Right renal cortex interstitium (tissue), 3 donors: ENCODE results near the gene CCDC182. TPM values are rescaled to one million over a fixed set of nuclear protein-coding genes. Genes with fewer than 3 reads are reported as not detected.

ENCODE experiments used
- DNase-seq, 3 donors: peaks; one replicate each; pipeline ENCODE4 v3.0.0-alpha.2; 2013; ENCODE audit warnings: low read depth in 3 of 3, low spot score in 2 of 3
- polyA plus RNA-seq, 3 donors: library from polyadenylated mRNA; unstranded; fragments of 120-200 nt; gene quantifications; one replicate each; pipeline ENCODE4 v1.2.1, GENCODE V29; 2013; ENCODE audit not compliant: insufficient read length in 3 of 3

The CCDC182 gene
- polyA plus RNA-seq, 3 donors = not detected

DNA sequence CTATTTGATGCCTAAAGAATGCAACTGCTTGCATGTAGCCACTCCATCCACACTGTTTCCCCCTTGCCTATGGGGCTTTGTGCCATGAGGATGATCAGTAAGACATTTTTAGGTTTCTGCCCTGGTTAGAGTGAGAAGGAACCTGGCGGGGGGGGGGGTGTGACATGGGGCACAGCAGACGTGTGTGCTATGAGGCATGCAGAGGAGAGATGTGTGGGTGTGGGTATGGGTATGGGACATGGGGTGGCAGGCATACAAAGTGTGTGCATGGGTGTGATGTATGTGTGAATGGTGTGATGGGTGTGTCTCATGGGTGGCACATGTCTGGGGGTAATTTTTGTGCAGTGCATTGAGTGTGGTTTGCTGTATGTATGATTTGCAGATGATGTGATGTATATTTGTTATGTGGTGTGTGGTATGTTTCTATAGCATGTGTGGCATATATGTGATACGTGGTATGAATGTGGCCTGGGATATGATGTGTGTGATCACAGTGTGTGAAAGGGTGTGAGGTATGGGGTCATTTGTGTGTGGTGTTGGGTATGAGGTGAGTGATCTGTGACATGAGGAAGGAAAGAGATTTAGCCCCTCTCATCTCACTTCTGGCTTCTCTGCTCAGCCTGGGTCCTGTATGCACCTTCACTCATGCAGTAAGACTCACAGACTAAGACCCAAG lies 14.9 kb downstream of the CCDC182 start:
- DNase-seq = no peak

GRCh38 chr17:57727630-57728175 lies 17.4 kb downstream of the CCDC182 start:
- no peak for DNase-seq

DNA sequence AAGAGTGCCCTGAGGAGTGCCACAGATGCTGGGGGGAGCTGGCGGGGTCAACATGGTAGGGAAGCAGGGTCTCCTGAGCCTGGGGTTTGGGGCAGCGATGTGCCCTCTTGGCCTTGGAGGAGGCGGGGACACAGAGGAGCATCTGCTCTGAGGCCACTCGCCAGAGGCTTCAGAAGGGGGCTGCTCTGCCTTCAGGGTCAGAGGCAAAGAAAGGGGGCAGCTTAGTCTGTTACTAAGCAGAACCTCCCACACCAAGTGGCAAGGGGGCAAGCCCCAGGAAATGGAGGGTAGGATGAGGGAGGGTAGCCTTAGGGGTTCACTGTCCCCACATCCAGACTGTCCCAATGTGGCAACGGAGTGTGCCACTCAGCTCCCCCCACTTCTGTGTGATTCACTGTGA lies 18.3 kb downstream of the CCDC182 start:
- no peak for DNase-seq

- no peak for DNase-seq
These were observed 18.8 kb downstream of the CCDC182 start for GRCh38 chr17:57726213-57726790.

DNA sequence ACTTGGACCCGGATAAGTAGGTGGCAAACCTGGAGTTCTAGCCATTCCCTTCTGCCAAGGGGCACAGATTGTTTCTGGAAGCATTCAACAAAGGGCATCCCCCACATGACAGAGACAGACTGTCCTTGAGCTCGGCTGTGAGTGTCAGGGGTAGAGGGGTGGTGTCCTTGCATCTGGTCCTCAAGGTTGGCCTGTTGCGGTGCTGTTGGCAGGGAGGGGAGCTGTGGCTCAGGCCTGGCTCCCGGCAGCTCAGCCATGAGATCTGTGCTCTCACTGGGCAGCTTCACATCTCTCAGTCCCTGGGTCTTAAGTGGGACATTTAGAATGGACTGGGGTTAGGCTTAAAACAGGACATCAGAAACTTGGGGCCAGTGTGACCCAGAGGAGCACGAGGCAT lies 20.4 kb downstream of the CCDC182 start:
- DNase-seq = no peak

DNA sequence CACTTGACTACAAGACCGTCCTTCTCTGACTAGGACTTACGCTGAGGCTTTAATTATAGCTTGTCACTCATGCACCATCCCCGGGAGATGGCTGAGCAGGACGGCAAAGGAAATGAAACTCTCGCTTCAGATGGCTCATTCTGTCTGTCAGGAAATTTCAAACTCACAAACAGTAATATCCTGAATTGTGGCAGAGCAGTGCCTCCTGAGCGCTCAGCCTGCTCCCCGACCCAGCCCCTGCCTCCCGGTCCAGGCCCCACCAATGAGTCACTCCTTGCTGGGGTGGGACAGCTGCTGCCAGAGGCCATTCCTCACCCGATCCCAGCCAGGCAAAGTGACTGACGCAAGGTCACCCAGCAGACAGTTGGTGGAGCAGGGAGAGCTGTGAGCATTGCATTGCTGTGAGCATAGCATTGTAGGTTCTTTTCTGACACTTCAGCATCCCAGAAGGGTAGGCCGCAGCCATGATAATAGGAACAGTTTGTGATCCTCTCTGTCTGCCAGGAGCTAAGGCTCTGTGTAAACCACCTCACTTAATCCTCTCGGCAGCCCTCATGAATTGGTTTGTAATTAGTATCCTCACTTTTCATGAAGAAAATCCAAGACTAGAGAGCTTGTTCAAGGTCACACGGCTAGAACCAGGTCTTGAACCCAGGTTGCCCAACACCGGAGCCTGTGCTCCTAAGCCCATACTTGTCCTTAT lies 20.9 kb downstream of the CCDC182 start:
- no peak for DNase-seq

GRCh38 chr17:57723427-57724025 lies 21.6 kb downstream of the CCDC182 start:
- DNase-seq = no peak

- no peak for DNase-seq
These were observed 22.4 kb downstream of the CCDC182 start for GRCh38 chr17:57722704-57723043.

DNA sequence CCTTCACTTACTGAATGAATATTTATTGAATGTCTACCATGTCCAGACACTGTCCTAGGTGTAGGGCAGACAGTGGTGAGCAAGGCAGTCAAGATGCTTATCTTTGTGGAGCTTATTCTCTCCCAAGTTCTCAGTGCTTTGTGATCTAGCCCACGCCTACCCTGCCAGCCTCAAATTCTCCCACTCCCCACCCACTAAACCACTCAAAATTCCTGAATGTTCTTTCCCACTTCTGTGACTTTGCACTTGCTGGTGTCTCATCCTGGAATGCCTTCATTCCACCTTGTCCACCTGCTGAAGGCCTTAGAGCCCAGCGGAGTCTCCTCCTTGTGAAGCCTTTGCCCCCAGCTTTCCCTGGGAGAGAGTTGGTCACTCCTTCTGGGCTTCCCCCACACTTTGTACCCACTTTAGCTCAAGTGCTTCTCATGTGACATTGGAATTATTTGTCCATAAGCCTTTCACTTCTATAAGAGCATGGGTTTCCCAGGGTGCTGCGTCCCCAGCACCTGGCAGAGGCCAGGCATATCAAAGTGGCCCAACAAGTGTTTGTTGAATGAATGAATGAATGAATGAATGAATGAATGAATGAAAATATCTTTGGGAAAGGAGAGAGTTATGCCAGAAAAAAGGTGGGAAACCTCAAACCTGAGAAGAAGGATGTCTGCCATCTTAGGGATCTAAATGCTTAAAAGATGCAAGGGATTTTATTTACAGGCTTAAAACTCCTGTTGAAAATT lies 23.0 kb downstream of the CCDC182 start:
- DNase-seq = no peak

GRCh38 chr17:57720386-57721035 lies 24.6 kb downstream of the CCDC182 start:
- no peak for DNase-seq

GRCh38 chr17:57718878-57719277 lies 26.2 kb downstream of the CCDC182 start:
- no peak for DNase-seq

- DNase-seq = no peak
These were observed 29.1 kb downstream of the CCDC182 start for GRCh38 chr17:57715981-57716380.

DNA sequence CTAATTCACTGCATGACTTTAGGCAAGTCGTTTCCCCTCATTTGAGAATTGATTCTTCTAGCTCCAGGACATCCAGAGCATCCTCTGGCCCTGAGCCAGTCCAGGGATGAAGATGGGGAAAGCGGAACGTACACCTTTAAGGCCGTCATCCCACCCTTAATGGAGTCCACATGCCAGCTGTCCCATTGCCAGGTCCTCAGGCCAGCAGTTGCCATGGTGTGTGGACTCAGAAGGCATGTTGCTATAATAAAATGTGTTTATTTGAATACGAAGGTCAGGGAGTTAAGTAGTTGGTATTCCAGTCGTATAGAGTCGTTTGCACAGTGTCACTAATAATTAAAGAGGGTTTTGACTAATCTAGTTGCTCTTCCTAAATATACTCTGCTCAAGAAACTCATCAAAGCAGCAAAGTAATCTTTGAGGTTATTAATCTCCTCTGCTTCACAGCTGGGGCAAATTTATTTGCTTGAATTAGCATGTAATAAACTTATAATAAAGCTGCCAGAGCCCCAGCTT lies 30.4 kb downstream of the CCDC182 start:
- no peak for DNase-seq

DNA sequence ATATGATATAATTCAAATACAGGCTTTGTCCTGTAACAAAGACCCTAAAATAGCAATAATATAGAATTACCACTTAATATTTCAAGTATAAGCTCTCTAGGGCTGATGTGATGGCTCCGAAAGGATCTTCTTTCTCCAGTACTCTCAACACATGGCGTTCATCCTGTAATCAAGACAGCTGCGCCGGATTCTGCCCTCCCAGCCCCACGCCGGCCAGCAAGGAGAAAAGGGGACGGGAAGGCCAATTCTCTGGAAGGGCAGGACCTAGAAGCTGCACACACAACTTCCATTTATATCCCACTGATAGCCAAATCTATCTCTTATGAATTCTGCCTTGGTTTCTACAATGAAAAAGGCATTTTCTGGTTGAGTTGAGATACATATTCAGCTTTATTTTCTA lies 32.0 kb downstream of the CCDC182 start:
- no peak for DNase-seq

GRCh38 chr17:57708410-57708809 lies 36.7 kb downstream of the CCDC182 start:
- no peak for DNase-seq

DNA sequence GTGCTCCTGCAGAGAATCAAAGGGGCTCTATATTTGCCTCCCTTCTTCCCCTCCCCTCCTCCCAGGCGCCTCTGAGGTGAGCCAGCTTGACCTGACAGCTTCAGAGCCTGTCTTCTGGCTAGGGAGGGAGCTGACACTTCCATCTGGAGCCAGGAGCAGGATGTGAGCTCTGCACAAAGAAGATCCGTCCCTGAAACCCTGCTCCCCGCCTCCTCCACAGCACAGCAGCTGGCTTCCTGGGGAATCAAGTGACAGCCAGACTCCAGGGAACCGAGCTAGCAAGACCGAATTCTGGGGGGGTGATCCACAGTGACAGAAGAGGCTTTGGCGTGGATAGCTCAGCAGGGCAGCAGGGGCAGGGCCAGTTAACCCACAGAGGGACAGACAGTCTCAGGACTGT lies 37.2 kb downstream of the CCDC182 start:
- DNase-seq = peak; percentile 60 to 74 (median 65)

- no peak for DNase-seq
These were observed 38.3 kb downstream of the CCDC182 start for GRCh38 chr17:57706761-57707160.

GRCh38 chr17:57705921-57706695 lies 39.0 kb downstream of the CCDC182 start:
- DNase-seq = no peak

GRCh38 chr17:57704448-57704847 lies 40.7 kb downstream of the CCDC182 start:
- no peak for DNase-seq
